Smooth muscle cell (in vitro differentiated cells): ENCODE measurements around the gene SEC11A. TPM values are rescaled to one million over a fixed set of nuclear protein-coding genes. Genes with fewer than 3 reads are reported as not detected.

Experiments used
- DNase-seq: peaks from one replicate; lab custom pipeline; 2025; ENCODE audit not compliant: unreplicated experiment; lab: John Stamatoyannopoulos, UW
- H2AFZ ChIP-seq: fragments of 200-600 bp; sonication (generic); 2 replicates; pipeline ENCODE4 v1.6.0; 2016; ENCODE audit warnings: antibody characterized with exemption, low read depth, mild to moderate bottlenecking
- H3F3A ChIP-seq: fragments of 200-600 bp; sonication (generic); 2 replicates; pipeline ENCODE4 v1.6.0; 2017; ENCODE audit warnings: antibody characterized with exemption, low read depth
- H3K27ac ChIP-seq: fragments of 200-600 bp; sonication (generic); 2 replicates; pipeline ENCODE4 v1.5.1; 2016; ENCODE audit warnings: low read depth, mild to moderate bottlenecking
- H3K27me3 ChIP-seq: fragments of 200-600 bp; sonication (generic); 2 replicates; pipeline ENCODE4 v1.6.1; 2016; ENCODE audit warnings: low read depth, mild to moderate bottlenecking
- H3K36me3 ChIP-seq: fragments of 200-600 bp; sonication (generic); 2 replicates; pipeline ENCODE4 v1.5.1; 2016; ENCODE audit warnings: low read depth
- H3K4me1 ChIP-seq: fragments of 200-600 bp; sonication (generic); 2 replicates; pipeline ENCODE4 v1.5.1; 2016; ENCODE audit warnings: low read depth
- H3K4me2 ChIP-seq: fragments of 200-600 bp; sonication (generic); 2 replicates; pipeline ENCODE4 v1.6.0; 2016; ENCODE audit warnings: mild to moderate bottlenecking
- H3K4me3 ChIP-seq: fragments of 200-600 bp; sonication (generic); 2 replicates; pipeline ENCODE4 v1.5.1; 2016; ENCODE audit warnings: mild to moderate bottlenecking
- H3K79me2 ChIP-seq: fragments of 200-600 bp; sonication (generic); 2 replicates; pipeline ENCODE4 v1.6.0; 2016; ENCODE audit warnings: low read depth, mild to moderate bottlenecking
- H3K9ac ChIP-seq: fragments of 200-600 bp; sonication (generic); 2 replicates; pipeline ENCODE4 v1.6.0; 2016; ENCODE audit warnings: low read depth
- H3K9me3 ChIP-seq: fragments of 200-600 bp; sonication (generic); replicated peaks from 2 replicates; pipeline ENCODE4 v1.5.1; 2016; ENCODE audit warnings: low read depth
- H4K20me1 ChIP-seq: fragments of 200-600 bp; sonication (generic); 2 replicates; pipeline ENCODE4 v1.6.0; 2016; ENCODE audit warnings: low read depth
- WGBS: methylation state at CpG from one replicate; pipeline ENCODE4 v1.1.7; 2016; ENCODE audit warnings: low lambda C conversion rate; 5-methylcytosine and 5-hydroxymethylcytosine counted together
- polyA plus RNA-seq: library from polyadenylated mRNA; unstranded; fragments of >200 nt; fragmentation: Nextera tagmentation; extraction: Ambion mirVana; gene quantifications from 2 replicates; pipeline ENCODE4 v1.2.1, GENCODE V29; 2016
- total RNA-seq: library from RNA; depleted of rRNA; stranded (reverse); fragments of >200 nt; gene quantifications from 2 replicates; pipeline ENCODE4 v1.2.3, GENCODE V29; 2014
- TF ChIP-seq, protein P1 (sequence below): fragments of 200-600 bp; sonication (generic); IDR thresholded peaks from 2 replicates; pipeline ENCODE4 v1.5.1; 2017; ENCODE audit warnings: borderline replicate concordance, mild to moderate bottlenecking, antibody characterized with exemption; ENCODE audit not compliant: insufficient read depth, poor library complexity, severe bottlenecking

SEC11A gene
- total and polyA plus RNA-seq, 2 experiments from 2014 or later: 228 to 276 TPM

DNA sequence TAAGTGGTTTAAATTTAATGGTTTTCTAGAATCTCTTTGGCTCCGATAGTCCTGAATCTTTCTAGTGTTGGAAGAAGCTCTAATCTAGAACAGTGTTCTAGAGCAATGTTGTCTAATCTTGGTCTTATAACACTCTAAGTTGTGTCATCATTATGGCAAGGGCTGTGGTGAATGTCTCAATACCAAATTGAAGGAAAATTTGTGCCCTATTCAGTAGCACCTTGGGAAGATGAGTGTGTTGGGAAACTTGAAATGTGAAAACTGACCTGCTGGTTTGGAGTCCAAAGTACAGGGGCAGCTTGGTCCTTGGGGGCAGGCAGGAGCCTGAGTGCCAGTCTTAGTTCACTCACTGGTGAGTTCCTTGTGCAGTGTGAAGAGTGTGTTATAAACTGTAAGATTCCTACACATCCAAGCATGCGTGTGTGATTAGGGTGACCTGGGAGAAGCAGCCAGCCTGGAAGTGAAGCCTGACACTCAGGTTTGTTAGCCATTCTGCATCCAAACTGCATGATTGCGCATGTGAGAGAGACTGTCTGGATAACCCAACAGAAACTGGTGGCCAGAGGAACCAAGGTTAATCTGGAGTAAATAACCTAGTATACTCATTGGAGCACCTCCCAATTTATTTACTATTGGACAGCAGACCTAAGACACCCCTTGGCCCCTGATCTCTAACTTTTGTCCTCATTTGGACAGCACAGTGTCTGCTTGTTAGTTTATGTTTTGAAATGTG is 47.1 kb upstream of the SEC11A start:
- 98% methylated on average over 3 of the region's 3 CpGs for WGBS
- Histone ChIP-seq H4K20me1 (peaks cover 100% of the 10 kb centered on the region), H3F3A (peaks cover 28% of the 10 kb centered on the region), H3K4me1 (no peaks in the 10 kb centered on the region), H3K4me3 (no peak overlapping the region), H3K4me2 (no peak overlapping the region), H3K27ac (no peak overlapping the region), H3K9me3 (no peaks in the 10 kb centered on the region), H3K36me3 (no peaks in the 10 kb centered on the region), H2AFZ (no peak overlapping the region), H3K9ac (no peak overlapping the region), H3K27me3 (no peaks in the 10 kb centered on the region), H3K79me2 (peaks cover 87% of the 10 kb centered on the region)
- DNase-seq: no peak
- TF ChIP-seq, protein P1, sequence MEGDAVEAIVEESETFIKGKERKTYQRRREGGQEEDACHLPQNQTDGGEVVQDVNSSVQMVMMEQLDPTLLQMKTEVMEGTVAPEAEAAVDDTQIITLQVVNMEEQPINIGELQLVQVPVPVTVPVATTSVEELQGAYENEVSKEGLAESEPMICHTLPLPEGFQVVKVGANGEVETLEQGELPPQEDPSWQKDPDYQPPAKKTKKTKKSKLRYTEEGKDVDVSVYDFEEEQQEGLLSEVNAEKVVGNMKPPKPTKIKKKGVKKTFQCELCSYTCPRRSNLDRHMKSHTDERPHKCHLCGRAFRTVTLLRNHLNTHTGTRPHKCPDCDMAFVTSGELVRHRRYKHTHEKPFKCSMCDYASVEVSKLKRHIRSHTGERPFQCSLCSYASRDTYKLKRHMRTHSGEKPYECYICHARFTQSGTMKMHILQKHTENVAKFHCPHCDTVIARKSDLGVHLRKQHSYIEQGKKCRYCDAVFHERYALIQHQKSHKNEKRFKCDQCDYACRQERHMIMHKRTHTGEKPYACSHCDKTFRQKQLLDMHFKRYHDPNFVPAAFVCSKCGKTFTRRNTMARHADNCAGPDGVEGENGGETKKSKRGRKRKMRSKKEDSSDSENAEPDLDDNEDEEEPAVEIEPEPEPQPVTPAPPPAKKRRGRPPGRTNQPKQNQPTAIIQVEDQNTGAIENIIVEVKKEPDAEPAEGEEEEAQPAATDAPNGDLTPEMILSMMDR: no peak

DNA sequence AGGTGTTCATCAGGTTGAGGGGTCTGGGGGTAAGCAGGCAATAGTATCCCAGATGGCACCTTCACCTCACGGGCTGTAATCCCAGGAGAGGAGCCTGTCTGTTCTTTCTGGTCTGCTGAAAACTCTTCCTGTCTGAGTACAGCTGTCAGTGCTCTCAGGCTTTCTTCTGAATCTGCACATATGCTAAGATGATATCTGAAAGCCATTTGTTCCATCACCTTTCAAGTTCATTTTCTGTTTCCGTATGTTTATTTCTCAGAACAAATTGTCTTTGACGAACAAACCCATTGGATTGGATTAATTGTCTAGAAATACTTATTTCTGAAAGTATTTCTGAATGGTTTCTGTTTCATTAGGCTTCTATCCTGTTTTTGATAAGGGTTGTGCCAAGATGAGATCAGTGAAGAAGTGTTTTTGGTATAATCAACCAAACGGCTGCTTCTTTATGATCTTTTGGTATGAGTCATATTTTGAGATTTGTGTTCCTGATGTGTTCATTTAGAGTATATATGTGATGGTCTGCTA is 45.7 kb upstream of the SEC11A start:
- no peak overlapping the region for H3K4me2 ChIP-seq
- DNase-seq: no peak

DNA sequence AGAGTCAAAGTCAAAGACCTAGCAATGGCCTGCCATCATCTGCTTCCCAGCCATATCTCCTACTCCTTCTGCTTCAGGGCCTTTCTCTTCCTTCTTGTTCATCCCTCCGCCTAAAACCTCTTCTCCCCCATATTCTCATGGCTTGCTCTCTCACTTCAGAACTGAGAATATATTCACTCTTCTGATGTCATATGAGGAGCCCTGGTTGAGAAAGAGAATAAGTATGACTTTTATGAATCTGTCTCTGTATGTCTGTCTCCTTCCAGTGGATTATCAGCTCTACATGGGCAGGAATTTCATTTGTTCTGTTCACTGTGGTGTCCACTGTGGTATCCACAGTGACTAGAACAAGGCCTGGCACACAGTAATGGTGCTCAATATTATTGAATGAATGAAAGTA is 44.3 kb upstream of the SEC11A start:
- H3K4me1 ChIP-seq: no peaks in the 10 kb centered on the region
- 92% methylated on average over 1 of the region's 1 CpG for WGBS
- TF ChIP-seq, protein P1: no peak
- no peak overlapping the region for H3K4me3 ChIP-seq
- H2AFZ ChIP-seq: no peak overlapping the region
- no peaks in the 10 kb centered on the region for H3K9me3 ChIP-seq
- peaks cover 98% of the 10 kb centered on the region for H3K79me2 ChIP-seq
- no peak overlapping the region for H3K4me2 ChIP-seq
- peaks cover 11% of the 10 kb centered on the region for H3F3A ChIP-seq
- no peak overlapping the region for H3K27ac ChIP-seq
- peaks cover 100% of the 10 kb centered on the region for H4K20me1 ChIP-seq
- no peak overlapping the region for H3K9ac ChIP-seq
- no peaks in the 10 kb centered on the region for H3K27me3 ChIP-seq
- no peak for DNase-seq
- no peaks in the 10 kb centered on the region for H3K36me3 ChIP-seq

More for the DNA sequence above, 45.7 kb upstream of the SEC11A start:
- Histone ChIP-seq H4K20me1 (peaks cover 100% of the 10 kb centered on the region), H3K79me2 (peaks cover 88% of the 10 kb centered on the region), H3K4me1 (no peaks in the 10 kb centered on the region), H3K9me3 (no peaks in the 10 kb centered on the region), H3F3A (peaks cover 20% of the 10 kb centered on the region), H2AFZ (no peak overlapping the region), H3K4me3 (no peak overlapping the region), H3K27ac (no peak overlapping the region), H3K9ac (no peak overlapping the region), H3K27me3 (no peaks in the 10 kb centered on the region), H3K36me3 (no peaks in the 10 kb centered on the region)
- 69% methylated on average over 4 of the region's 4 CpGs for WGBS
- TF ChIP-seq, protein P1: no peak
